GM19099 (cell line): ENCODE measurements around the gene SIGLEC9.

Source experiments
- POLR2A ChIP-seq: IDR thresholded peaks from 3 replicates; pipeline ENCODE4 v1.6.1; 2011; ENCODE audit warnings: low read depth; ENCODE audit not compliant: insufficient read length; ENCODE audit errors: extremely low read depth

SIGLEC9 gene

GRCh38 chr19:51125421-51126075 lies 842 bp downstream of the SIGLEC9 start:
- TF ChIP-seq POLR2A, result no peak

DNA sequence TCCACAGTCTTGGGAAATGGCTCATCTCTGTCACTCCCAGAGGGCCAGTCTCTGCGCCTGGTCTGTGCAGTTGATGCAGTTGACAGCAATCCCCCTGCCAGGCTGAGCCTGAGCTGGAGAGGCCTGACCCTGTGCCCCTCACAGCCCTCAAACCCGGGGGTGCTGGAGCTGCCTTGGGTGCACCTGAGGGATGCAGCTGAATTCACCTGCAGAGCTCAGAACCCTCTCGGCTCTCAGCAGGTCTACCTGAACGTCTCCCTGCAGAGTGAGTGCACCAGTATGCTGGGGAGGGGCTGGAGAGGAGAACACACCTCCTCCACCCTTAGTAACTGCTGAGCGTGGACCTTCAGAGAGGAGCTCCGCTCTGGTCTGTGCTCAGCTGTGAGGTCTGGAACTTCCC lies 2.3 kb downstream of the SIGLEC9 start:
- no peak for TF ChIP-seq POLR2A

- TF ChIP-seq POLR2A, result no peak
Observed at GRCh38 chr19:51127755-51128154, 3.0 kb downstream of the SIGLEC9 start.

DNA sequence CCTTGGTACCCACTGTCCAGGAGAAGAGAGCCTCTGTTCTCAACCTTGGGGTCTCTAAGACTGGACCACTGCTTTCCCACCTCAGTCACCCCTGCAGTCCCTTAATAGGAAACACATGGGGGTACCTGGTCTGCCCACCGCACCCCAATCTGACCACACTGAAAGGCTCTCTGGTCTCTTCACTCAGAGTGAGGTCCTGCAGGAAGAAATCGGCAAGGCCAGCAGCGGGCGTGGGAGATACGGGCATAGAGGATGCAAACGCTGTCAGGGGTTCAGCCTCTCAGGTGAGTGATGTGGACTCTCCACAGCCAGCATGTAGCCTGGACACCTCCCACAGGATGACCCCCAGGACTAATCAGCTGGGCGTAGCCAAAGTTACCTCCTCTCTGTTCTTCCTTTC lies 3.5 kb downstream of the SIGLEC9 start:
- no peak for TF ChIP-seq POLR2A

GRCh38 chr19:51129716-51130115 lies 5.0 kb downstream of the SIGLEC9 start:
- no peak for TF ChIP-seq POLR2A

- no peak for TF ChIP-seq POLR2A
Observed at GRCh38 chr19:51131780-51132680, 7.3 kb downstream of the SIGLEC9 start.

DNA sequence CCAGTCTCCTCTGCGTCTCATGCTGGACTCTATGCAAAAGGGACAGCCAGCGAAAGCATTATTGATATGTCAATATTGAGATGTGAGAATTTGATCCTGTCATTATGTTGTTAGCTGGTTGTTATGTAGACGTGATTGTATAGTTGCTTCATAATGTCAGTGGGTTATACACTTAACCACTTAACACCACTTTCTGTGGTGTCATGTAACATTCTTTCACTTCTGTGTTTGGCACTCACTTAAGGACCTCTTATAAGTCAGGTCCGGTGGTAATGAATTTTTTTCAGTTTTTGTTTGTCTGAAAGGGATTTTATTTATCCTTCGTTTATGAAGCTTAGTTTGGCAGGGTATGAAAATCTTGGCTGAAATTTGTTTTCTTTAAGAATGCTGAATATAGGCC lies 10.3 kb downstream of the SIGLEC9 start:
- TF ChIP-seq POLR2A, result no peak

- TF ChIP-seq POLR2A, result no peak
Observed at GRCh38 chr19:51135986-51136762, 11.5 kb downstream of the SIGLEC9 start.

GRCh38 chr19:51136851-51137551 lies 12.3 kb downstream of the SIGLEC9 start:
- TF ChIP-seq POLR2A, result no peak

GRCh38 chr19:51137792-51138425 lies 13.2 kb downstream of the SIGLEC9 start:
- TF ChIP-seq POLR2A, result no peak

- TF ChIP-seq POLR2A, result no peak
Observed at GRCh38 chr19:51138549-51138979, 13.9 kb downstream of the SIGLEC9 start.

DNA sequence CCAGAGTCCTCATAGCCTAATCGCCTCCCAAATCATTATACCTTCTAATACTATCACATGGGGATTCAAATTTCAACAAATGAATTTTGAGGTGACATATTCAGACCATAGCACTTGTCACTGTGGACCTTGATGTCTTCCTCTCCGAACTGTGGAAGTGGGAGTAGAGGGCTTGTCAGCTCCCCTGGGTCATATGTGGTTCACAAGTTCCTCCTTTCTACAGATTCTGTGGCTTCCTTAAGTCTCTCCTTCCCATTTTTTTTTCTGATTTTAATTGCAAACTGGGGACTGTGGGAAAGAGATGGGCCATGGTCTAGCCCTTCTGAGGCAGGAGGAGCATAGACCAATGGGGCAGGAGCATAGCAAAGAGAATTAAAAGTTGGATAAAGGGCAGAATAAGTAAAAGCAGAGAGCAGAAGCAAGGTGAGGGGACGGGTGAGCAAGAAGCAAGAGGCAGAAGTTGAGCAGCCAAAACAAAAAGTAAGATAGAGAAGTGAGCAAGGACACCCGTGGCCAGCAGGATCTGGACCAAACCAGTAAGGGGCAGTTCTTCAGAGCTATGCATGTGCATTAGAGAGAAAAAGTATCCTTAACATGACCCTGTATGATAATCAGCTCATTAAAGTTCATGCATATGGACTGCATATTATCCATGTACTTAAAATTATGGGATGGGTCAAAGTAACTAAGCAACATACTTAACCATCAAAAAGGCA lies 14.8 kb downstream of the SIGLEC9 start:
- no peak for TF ChIP-seq POLR2A

- no peak for TF ChIP-seq POLR2A
Observed at GRCh38 chr19:51140441-51140840, 15.7 kb downstream of the SIGLEC9 start.

DNA sequence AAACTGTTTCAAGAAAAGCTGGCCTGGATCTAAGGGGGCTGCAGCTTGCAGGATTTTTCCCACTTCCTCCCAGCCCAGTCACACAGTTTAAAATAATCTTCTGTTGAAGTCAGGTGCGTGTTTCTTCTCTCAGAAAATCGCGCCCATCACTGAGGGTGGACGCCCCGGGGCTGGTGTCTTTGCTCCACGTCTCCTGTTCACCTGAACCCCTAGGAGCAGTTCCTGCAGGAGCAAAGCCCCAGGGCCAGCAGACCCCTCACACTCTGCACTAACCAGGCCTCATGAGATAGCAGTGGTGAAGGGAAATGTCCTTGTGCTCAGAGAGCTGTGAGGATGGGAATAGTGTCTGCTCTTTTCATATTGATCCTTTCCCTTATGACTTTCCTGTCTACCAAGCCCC lies 16.5 kb downstream of the SIGLEC9 start:
- no peak for TF ChIP-seq POLR2A
